COLO829 (cell line): ENCODE data around the gene GAPDHS.

Source experiments
- DNase-seq: peaks from one replicate; pipeline ENCODE4 v3.0.0; 2012; ENCODE audit warnings: low spot score

GAPDHS gene

DNA sequence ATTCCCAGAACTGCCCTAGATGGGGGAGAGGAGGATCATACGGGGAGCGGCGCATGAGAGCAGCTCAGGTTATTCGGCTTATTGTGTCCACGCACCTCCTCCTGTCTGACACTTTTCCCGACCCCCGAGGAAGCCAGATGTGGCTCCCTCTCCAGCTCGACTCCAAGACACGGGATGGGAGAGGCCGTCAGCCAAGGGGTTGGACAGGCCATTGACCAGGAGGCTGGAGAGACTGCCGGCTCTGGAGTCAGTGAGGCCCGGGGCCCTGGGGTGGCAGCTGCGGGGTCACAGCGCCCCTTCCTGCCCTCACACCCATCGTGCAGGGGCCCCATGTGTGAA is 22.7 kb upstream of the GAPDHS start:
- no peak for DNase-seq

- DNase-seq = no peak
Measured at GRCh38 chr19:35511337-35511736, 21.9 kb upstream of the GAPDHS start.

DNA sequence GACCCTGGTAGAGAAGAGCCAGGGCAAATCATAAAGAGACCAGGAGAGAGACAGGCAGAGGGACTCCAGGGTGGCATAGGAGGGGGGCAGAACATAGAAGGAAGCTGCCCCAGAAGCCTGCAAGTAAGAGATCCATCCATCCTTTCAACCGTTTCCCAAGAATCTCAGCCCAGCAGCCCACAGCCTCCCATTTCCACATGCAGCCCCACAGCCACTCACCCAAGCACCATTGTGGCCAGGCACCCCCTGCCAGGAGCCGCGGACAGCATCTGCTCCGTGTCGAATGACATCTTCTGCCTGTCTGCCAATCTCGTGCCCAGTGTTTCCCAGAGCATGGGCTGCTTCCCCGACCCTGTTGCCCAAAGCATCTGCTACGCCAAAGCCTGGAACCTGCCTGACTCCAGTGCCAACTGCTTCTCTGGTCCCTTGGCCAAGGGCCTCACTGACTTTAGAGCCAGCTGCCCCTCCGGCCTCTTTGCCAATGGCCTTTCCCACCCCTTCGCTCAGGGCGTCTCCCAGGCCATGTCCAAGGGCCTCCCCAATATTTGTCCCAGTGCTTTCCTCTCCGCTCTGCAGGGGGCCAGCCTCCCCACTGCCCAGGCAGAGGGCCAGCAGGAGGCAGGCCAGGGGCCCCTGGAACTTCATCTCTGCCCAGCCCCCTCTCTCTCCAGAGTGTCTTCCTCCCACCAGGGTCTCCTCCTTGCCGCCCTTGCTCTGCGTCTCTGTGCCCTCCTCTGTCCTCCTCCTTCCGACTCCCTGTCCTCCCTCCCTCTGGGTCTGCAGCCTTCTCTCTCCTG is 20.2 kb upstream of the GAPDHS start:
- no peak for DNase-seq

DNA sequence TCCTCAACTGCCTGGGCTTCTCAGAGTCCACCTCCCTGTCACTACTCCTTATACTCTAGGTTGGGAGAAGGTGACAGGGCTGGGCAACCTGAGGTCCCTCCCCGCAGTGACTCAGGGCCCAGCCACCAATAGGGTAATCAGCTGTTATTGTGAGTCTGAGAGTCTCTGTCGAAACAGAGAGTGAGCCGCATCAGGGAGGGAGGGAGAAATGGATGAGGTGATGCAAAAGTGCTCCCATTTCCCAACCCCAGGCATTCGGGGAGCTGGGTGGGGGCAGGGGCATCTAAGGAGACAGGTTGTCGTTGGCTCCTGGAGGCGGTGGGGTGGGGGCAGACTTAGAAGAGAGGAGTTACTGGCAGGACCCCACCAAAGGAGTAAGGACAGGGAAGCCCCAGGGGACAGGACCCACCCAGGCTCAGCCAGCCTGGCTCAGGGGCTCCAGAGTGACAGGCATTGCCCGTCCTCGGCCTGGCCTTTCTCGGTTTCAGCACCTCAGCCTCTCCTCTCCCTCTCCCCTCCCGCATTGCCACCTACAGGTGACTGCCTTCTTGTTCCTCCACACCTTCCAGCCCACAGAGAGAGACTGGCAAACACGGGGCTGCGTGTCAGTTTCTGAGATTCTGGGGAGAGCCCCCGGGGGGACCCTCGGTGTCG is 19.5 kb upstream of the GAPDHS start, which contains the start of gene DMKN:
DMKN (minus strand) TSS at position 22 of the 654 bp plus-strand sequence. CDS start 174 bp downstream, outside the sequence.
- no peak for DNase-seq

- DNase-seq = no peak
Measured at GRCh38 chr19:35514282-35514809, 18.9 kb upstream of the GAPDHS start.

GRCh38 chr19:35516310-35516709 is 16.9 kb upstream of the GAPDHS start:
- DNase-seq = no peak

DNA sequence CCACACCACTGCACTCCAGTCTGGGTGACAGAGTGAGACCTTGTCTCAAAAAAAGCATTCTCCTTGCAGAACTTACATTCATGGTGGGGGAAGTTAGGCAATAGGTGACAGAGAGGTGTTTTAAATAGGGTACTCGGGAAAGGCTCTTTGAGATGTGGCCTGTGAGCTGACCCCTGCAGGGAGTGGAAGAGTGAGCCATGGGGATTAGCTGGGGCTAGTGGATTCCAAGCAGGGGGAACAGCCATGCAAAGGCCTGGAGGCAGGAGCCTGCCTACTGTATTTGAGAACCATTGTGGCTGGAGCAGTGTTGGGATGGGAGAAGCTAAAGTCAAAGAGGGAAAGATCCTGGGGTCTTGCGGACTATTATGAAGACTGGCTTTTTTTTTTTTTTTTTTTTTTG is 15.9 kb upstream of the GAPDHS start:
- no peak for DNase-seq

DNA sequence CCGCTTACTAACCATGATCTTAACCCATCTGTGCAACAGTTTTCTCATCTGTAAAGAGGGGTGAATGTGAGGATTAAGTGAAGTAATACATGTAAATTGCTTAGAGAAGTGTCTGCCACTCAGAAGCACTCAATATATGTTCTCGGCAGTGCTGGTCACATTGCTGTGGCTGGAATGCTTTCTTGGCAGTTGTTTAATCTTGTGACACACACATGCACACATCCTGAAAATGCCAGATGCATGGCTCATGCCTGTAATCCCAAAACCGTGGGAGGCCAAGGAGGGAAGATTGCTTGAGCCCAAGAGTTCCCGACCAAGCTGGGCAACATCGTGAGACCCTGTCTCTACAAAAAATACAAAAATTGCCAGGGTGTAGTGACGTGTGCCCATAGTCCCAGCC is 14.9 kb upstream of the GAPDHS start:
- DNase-seq = peak; percentile 83

DNA sequence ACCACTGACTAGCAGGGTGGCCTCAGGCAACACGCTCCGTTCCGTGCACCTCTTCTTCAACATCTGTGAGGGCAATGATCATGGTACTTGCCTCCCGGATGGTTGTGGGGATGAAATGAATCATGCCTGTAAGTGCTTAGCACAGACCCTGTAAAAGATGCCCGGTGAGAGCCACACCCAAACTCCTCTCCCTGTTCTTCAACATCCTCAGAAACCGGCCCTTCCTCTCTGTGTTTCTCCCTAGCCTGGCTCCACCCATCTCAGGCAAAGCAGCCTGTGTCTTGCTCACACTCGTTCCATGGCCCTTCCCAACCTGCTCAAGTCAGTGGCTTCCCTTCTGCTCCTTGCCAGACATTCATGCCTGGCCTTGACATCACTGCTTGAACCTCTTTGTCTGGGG is 14.0 kb upstream of the GAPDHS start:
- no peak for DNase-seq

DNA sequence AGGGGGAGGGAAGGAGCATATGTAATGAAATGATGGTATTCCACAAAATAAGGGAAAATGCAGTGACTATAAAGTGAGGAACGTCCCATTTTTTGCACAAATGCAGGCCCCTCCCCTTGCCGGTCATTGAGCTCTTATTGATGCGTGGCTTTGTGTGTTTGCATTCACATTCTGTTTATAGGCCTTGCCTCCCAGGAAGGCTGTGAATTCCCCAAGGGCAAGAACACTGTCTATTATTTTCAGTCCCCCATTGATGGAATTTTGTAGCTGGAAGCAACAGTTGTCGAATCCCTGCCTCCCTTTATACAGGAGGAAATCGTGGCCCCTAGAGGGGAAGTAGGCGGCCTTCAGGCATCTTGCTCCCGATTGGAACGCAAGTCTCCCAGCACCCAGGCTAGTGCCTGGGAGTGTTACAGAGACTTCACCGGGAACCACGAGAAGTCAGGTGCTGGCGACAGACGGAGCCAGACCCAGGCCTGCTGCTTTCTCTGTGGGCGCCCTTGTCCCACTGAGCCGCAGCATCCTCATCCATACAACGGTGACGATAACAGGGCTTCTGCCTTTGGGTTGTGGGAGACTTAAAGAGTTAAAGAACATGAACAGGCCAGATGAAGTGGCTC is 12.0 kb upstream of the GAPDHS start:
- DNase-seq = peak; percentile 57

DNA sequence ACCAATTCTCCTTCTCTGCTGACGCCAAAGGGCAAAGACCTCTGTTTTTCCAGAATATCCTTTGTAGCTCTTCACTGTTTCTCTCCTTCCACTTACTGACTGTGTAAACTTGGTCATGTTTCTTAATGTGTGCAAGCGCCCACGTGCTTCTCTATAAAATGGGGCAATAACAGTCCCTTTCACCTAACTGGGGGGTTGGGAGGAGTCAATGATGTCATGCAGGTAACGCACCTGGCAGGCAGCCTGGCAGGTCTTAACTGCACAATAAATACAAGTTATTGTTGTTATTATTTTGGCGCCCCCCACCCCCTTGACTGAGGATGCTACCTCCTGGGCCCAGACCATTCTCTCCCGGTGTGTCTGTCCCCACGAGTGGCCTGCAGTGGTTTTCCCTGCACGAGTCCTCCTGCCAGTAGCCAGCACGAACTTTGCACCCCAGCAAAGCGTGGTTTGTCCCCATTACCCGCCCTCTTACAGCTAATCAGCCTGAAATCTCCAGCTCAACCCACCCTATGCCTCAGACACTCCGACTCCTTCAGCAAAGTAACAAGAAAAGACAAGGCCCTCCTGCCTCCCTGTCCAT is 10.4 kb upstream of the GAPDHS start:
- DNase-seq = no peak

GRCh38 chr19:35524181-35524837 is 8.9 kb upstream of the GAPDHS start:
- DNase-seq = no peak

DNA sequence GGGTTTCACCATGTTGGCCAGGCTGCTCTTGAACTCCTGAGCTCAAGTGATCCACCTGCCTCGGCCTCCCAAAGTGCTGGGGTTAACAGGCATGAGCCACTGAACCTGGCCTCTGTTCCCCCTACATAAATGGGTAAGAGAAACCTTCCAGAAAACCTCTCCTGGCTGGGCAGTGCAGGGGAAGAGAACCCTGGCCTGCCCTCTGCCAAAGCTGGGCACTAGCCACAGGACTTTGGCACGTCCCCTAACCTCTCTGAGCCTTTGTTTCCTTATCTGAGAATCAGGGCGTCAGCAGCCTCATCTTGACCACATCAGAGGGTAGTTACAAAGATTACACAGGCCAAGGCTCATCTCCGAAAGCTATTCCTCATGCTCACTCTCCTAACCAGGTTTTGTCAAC is 7.4 kb upstream of the GAPDHS start:
- no peak for DNase-seq

DNA sequence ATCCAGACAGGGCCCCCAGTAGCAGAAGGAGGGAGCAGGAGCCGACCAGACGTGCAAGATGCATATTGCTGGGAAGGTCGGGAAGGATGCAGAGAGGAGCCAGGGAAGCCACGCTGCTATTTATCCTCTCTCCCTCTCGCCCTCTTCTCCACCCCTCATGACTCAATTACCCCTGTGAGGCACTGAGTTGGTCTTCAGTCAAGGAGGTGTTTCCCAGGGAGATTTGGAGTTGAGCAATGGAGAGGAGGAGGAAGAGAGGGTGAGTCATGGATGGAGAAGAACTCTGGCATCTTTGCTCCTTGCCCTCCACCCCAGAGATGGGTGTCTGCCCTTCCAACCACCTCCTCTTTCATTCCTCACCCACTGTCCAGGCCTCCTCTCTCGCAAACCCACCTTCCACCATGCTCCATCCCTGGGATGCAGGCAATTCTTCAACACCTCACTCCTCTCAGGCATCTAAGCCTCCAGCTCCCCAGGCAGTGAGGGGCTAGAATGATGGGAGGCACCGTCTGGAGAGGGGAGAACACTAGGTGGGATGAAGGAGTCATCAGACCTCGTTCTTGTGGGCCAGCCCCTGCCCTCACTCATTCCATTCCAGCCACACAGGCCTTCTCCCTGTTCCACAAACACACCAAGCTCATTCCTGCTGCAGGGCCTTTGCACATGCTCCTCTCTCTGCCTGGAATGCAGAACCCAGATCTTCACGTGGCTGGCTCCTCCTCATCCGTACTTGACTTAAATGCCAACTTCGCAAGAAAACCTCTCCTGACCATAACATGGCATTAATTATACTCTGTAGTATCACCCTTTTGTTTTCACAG is 4.8 kb upstream of the GAPDHS start, which contains the start of gene SBSN:
SBSN (minus strand) TSS at position 94 of the 821 bp plus-strand sequence; CDS start at position 64, 30 bp downstream.
- DNase-seq = no peak

- DNase-seq = no peak
Measured at GRCh38 chr19:35529241-35530218, 3.7 kb upstream of the GAPDHS start.

DNA sequence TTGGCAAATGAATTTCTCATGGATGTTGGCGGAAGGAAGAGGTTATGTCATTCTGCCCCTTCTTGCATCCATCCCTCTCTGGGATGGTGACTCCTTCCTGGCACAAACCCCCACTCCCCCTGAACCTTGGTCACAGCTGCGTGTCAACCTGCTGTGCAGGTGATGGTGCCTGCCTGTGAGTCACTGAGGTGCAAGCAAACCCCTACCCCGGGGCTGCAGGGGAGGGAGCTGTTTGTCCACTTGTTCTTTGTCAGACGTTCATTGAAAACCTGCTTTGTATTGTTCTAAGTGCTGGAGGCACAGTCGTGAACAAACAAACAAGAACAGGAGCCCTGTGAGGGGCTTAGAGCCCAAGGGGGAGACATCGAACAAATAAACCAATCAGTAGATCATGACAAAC is 2.0 kb upstream of the GAPDHS start:
- DNase-seq = no peak

- DNase-seq = no peak
Measured at GRCh38 chr19:35533822-35534392, 651 bp downstream of the GAPDHS start.

GRCh38 chr19:35534803-35535480 is 1.7 kb downstream of the GAPDHS start:
- DNase-seq = no peak

DNA sequence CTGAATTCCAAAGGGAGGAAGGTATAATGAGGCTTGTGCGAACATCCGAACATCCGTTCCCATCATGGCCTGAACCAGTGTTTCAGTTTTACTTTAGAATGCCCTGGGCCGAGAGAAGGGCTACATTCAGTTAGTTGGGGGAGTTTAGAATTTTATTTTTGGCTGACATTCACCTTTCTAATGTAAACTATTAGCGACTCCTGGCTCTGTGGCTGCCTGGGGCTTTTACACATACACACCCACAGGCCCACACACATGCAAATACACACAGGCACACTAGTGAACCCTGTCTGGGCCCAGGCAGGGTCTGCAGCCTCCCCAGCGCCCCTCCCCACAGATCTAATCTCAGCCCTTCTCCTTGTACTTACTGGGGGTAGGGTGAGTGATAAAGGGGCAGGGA is 6.1 kb downstream of the GAPDHS start:
- no peak for DNase-seq
